HEK293T (cell line): ENCODE measurements around the gene TBC1D5.

ENCODE experiments used
- FOXM1 ChIP-seq: fragments of 450-650 bp; IDR thresholded peaks from 2 replicates; pipeline ENCODE4 v1.6.1; 2017; ENCODE audit warnings: mild to moderate bottlenecking, borderline replicate concordance
- SP1 ChIP-seq: fragments of 450-650 bp; IDR thresholded peaks from 2 replicates; pipeline ENCODE4 v1.6.1; 2017

GRCh38 chr3:17542591-17542990, 199.8 kb downstream of the TBC1D5 start:
- no peak for TF ChIP-seq FOXM1
- TF ChIP-seq SP1 = no peak
